ENCODE results near the gene EBNA1BP2. TPM values are rescaled to one million over a fixed set of nuclear protein-coding genes. Genes with fewer than 3 reads are reported as not detected.

The EBNA1BP2 gene
- total RNA-seq, 1 donor from 2014 or later, result 81.6 TPM

DNA sequence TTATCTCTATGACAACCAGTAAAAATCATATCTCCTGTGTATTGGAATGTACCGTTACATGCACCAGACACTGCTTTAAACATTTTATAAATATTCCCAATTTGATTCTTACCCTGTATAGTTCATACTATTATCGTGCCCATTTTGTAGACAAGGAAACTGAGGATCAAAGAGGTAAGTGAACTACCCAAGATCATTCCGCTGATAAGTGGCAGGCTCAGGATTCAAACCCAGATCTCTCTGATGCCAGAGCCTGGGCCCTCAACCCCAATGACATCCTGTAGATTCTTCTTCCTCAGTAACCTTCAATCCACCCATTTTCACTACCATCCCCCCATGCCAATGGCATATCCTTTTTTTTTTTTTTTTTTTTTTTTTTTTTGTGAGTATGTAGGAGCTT, 12.3 kb upstream of the EBNA1BP2 start:
- Mint-ChIP-seq H3K36me3 (ENCODE audit: low read depth, unreplicated experiment) (no peaks in the 10 kb centered on the region), H3K27ac (ENCODE audit: unreplicated experiment) (no peak overlapping the region), H3K27me3 (ENCODE audit: low read depth, unreplicated experiment) (peaks cover 5% of the 10 kb centered on the region), H3K4me1 (ENCODE audit: low read depth, unreplicated experiment) (no peaks in the 10 kb centered on the region), H3K9me3 (ENCODE audit: unreplicated experiment) (no peaks in the 10 kb centered on the region), H3K4me3 (ENCODE audit: unreplicated experiment) (no peak overlapping the region)
- Histone ChIP-seq H3K27ac (ENCODE audit: low read depth, low read length) (no peak overlapping the region), H3K27me3 (ENCODE audit: insufficient read depth, low read length) (no peaks in the 10 kb centered on the region), H3K9me3 (ENCODE audit: insufficient read depth, low read depth, low read length) (no peaks in the 10 kb centered on the region), H3K36me3 (ENCODE audit: insufficient read depth, low read length) (no peaks in the 10 kb centered on the region), H3K4me2 (ENCODE audit: low read length) (no peak overlapping the region), H2AFZ (ENCODE audit: low read depth, low read length) (no peak overlapping the region), H4K20me1 (ENCODE audit: insufficient read depth, low read length) (no peaks in the 10 kb centered on the region), H3K4me3 (ENCODE audit: insufficient read depth, low read depth, low read length) (no peak overlapping the region), H3K79me2 (ENCODE audit: insufficient read depth, low read length) (no peaks in the 10 kb centered on the region), H3K4me1 (ENCODE audit: insufficient read depth, low read length) (no peaks in the 10 kb centered on the region), H3K9ac (ENCODE audit: low read length) (no peak overlapping the region)
- no peak for DNase-seq (ENCODE audit: low read depth)
- TF ChIP-seq, protein P1, sequence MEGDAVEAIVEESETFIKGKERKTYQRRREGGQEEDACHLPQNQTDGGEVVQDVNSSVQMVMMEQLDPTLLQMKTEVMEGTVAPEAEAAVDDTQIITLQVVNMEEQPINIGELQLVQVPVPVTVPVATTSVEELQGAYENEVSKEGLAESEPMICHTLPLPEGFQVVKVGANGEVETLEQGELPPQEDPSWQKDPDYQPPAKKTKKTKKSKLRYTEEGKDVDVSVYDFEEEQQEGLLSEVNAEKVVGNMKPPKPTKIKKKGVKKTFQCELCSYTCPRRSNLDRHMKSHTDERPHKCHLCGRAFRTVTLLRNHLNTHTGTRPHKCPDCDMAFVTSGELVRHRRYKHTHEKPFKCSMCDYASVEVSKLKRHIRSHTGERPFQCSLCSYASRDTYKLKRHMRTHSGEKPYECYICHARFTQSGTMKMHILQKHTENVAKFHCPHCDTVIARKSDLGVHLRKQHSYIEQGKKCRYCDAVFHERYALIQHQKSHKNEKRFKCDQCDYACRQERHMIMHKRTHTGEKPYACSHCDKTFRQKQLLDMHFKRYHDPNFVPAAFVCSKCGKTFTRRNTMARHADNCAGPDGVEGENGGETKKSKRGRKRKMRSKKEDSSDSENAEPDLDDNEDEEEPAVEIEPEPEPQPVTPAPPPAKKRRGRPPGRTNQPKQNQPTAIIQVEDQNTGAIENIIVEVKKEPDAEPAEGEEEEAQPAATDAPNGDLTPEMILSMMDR (IDR thresholded peaks at IDR 0.05; ENCODE audit: insufficient read depth, low read depth, low read length), result no peak
- no peak for FAIRE-seq

DNA sequence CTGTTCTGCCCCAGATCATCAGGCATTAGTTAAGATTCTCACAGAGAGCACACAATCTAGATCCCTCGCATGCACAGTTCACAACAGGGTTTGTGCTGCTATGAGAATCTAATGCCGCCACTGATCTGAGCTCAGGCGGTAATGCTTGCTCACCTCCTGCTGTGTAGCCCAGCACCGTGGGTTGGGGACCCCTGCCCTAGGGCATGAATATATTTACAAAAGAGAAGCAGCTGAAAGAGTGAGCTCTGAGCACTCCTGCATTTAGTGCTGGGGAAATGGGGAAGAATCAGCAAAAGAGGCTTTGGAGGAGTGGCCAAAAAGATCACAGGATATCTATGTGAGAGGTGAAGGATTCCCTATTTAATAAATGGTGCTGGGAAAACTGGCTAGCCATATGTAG, 5.6 kb upstream of the EBNA1BP2 start:
- no peaks in the 10 kb centered on the region for H3K4me1 Mint-ChIP-seq (ENCODE audit: low read depth, unreplicated experiment)
- Histone ChIP-seq H3K36me3 (ENCODE audit: insufficient read depth, low read length) (no peaks in the 10 kb centered on the region), H3K27ac (ENCODE audit: low read depth, low read length) (no peak overlapping the region), H2AFZ (ENCODE audit: low read depth, low read length) (no peak overlapping the region), H3K4me1 (ENCODE audit: insufficient read depth, low read length) (no peaks in the 10 kb centered on the region), H3K79me2 (ENCODE audit: insufficient read depth, low read length) (no peaks in the 10 kb centered on the region), H3K4me2 (ENCODE audit: low read length) (no peak overlapping the region), H3K9ac (ENCODE audit: low read length) (no peak overlapping the region), H3K9me3 (ENCODE audit: insufficient read depth, low read depth, low read length) (no peaks in the 10 kb centered on the region), H4K20me1 (ENCODE audit: insufficient read depth, low read length) (no peaks in the 10 kb centered on the region), H3K27me3 (ENCODE audit: insufficient read depth, low read length) (peaks cover 17% of the 10 kb centered on the region), H3K4me3 (ENCODE audit: insufficient read depth, low read depth, low read length) (no peak overlapping the region)
- no peaks in the 10 kb centered on the region for H3K36me3 Mint-ChIP-seq (ENCODE audit: low read depth, unreplicated experiment)
- no peaks in the 10 kb centered on the region for H3K9me3 Mint-ChIP-seq (ENCODE audit: unreplicated experiment)
- H3K27me3 Mint-ChIP-seq (ENCODE audit: low read depth, unreplicated experiment), result peaks cover 12% of the 10 kb centered on the region
- no peak for FAIRE-seq
- TF ChIP-seq, protein P1 (IDR thresholded peaks at IDR 0.05; ENCODE audit: insufficient read depth, low read depth, low read length), result no peak
- no peak for TF ChIP-seq EZH2 (IDR thresholded peaks at IDR 0.05; ENCODE audit: insufficient read depth, low read length)
- no peak overlapping the region for H3K27ac Mint-ChIP-seq (ENCODE audit: unreplicated experiment)
- no peak overlapping the region for H3K4me3 Mint-ChIP-seq (ENCODE audit: unreplicated experiment)
- DNase-seq (ENCODE audit: low read depth), result no peak

DNA sequence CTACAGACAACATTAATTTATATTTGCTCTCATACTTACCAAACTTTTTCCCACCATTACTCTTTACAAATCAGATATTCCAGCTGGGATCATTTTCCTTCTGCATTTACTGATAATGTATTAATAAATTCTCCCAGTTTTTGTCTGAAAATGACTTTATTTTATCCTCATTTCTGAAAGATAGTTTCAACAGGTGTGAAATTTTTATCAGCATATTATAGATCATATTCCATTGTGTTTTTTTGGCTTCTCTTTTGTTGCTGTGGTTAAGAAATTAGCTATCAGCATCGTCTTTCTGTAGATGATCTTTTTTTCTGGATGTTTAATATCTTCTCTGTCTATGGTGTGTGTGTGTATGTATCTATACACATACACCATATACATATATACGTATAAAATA, 2.8 kb upstream of the EBNA1BP2 start:
- Histone ChIP-seq H2AFZ (ENCODE audit: low read depth, low read length) (no peak overlapping the region), H3K9ac (ENCODE audit: low read length) (no peak overlapping the region), H3K4me1 (ENCODE audit: insufficient read depth, low read length) (peaks cover 11% of the 10 kb centered on the region), H3K4me2 (ENCODE audit: low read length) (no peak overlapping the region), H3K36me3 (ENCODE audit: insufficient read depth, low read length) (peaks cover 6% of the 10 kb centered on the region), H3K79me2 (ENCODE audit: insufficient read depth, low read length) (peaks cover 23% of the 10 kb centered on the region), H3K27ac (ENCODE audit: low read depth, low read length) (no peak overlapping the region), H3K27me3 (ENCODE audit: insufficient read depth, low read length) (peaks cover 17% of the 10 kb centered on the region), H3K4me3 (ENCODE audit: insufficient read depth, low read depth, low read length) (no peak overlapping the region), H4K20me1 (ENCODE audit: insufficient read depth, low read length) (peaks cover 16% of the 10 kb centered on the region), H3K9me3 (ENCODE audit: insufficient read depth, low read depth, low read length) (no peaks in the 10 kb centered on the region)
- TF ChIP-seq EZH2 (IDR thresholded peaks at IDR 0.05; ENCODE audit: insufficient read depth, low read length), result no peak
- TF ChIP-seq, protein P1 (IDR thresholded peaks at IDR 0.05; ENCODE audit: insufficient read depth, low read depth, low read length), result no peak
- Mint-ChIP-seq H3K36me3 (ENCODE audit: low read depth, unreplicated experiment) (peaks cover 7% of the 10 kb centered on the region), H3K27me3 (ENCODE audit: low read depth, unreplicated experiment) (peaks cover 12% of the 10 kb centered on the region), H3K27ac (ENCODE audit: unreplicated experiment) (no peak overlapping the region), H3K9me3 (ENCODE audit: unreplicated experiment) (no peaks in the 10 kb centered on the region), H3K4me1 (ENCODE audit: low read depth, unreplicated experiment) (peaks cover 9% of the 10 kb centered on the region), H3K4me3 (ENCODE audit: unreplicated experiment) (no peak overlapping the region)
- DNase-seq (ENCODE audit: low read depth) (no peak), FAIRE-seq (no peak)
